SK-N-MC (cell line): ENCODE measurements around the gene AACS.

Experiments used
- EZH2 ChIP-seq: fragments of 200-600 bp; sonication (generic); IDR thresholded peaks from one replicate; pipeline ENCODE4 v1.6.1; 2017; ENCODE audit warnings: antibody characterized with exemption
- POLR2AphosphoS5 ChIP-seq: IDR thresholded peaks from 2 replicates; pipeline ENCODE4 v1.6.1; 2012; ENCODE audit warnings: mild to moderate bottlenecking, low read depth, low read length, borderline replicate concordance

- TF ChIP-seq EZH2 (no peak), POLR2AphosphoS5 (no peak)
Measured at GRCh38 chr12:125105600-125105999, 40.4 kb downstream of the AACS start.
